GM04503 (cell line): ENCODE results near the gene SRGAP1.
A peak's percentile ranks its signal among the peaks of the same experiment; 100 is the strongest.

ENCODE experiments used
- DNase-seq: peaks from one replicate; pipeline ENCODE4 v3.0.0-alpha.2; 2012; ENCODE audit warnings: low read depth

SRGAP1 gene

DNA sequence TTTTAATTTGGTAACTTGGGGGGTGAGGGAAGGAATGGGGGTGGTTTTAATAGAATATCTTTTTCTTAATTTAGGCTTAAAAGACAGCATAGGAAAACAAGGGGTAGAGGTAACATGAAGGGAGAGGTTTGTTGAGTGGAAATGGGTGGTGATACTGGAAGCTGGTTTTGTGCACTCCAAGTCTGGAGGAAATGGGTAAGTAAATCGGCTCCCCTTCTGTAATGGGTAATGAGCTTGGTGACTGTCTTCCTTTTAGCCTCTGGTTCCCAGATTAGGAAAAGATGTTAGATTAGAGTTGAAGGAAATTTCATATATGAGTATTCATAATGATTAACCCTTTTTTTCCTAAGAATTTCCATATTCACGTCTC is 122.1 kb downstream of the SRGAP1 start:
- no peak for DNase-seq

DNA sequence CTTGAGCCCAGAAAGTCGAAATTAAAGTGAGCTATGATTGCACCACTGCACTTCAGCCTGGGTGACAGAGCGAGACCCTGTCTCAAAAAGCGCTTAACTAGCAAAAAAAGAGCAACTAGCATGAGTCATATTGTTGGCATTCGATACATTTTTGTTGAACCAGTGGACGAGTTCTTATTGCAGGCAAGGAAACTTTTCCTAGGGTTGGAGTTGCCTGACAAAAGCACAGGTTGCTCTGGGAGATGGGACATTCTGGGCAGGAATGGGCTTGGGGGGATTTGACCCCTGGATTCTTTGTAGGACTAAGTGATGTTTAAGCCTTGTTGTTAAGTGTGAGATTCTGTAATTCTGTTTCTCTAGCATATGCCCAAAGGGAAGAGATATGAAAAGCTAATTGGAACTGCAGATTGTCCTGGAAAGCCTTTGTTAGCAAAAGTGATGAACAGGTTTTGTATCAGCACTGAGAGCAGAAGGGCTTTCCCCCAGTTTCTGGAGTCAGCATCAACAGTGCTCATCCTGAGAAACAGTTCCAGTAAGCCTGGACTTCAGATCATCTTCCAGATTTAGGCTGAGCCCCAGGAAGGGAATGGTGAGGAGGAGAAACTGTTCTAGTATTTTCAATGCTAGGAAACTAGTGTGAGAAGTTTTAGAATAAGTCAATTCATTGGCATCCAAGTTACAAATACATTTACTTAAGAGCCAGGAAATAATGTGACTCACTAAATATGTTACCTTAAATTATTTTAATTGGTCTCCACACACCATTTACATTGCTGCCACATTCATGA is 123.1 kb downstream of the SRGAP1 start:
- DNase-seq, result no peak

DNA sequence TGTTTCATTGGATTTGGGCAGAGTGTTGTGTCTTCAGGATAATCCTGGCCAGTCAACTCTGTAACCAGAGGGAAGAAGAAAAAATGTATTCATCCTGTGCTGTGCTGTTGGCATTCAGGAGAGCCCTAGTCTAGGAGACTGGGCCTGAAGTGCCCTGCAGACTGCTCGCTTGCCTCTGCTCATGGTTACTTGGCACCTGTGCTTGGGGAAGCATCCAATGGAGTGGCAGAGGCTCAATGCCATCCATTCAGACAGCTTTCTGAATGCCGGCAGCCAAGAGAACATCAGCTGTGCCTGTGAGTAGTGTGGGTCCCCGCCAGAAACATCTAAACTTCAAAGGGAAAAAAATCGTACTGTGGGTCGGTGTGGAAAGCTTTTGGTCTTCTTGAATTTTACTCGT is 124.2 kb downstream of the SRGAP1 start:
- no peak for DNase-seq

DNA sequence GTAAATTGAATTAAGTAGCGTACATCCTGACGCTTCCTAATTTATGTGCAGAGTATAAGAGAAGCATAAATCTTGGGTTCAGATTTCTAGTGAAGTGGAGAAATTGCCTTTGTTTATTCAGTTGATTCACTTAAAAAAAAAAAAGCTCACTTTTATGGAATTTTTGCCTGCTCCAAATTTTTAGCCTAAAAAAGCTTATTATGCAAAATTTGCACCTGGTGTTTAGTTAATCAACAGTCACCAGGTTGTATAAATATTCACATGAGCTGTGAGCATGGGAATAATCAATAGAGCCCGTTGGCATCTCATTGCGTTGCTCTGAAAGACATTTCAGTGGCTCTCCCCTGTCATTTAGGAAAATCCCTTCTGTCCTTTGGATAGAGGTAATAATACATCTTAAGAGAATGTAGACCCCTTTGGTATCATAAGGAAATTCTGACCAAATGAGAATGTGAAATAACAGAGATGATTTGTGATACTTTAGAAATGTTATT is 132.4 kb downstream of the SRGAP1 start:
- DNase-seq, result no peak

DNA sequence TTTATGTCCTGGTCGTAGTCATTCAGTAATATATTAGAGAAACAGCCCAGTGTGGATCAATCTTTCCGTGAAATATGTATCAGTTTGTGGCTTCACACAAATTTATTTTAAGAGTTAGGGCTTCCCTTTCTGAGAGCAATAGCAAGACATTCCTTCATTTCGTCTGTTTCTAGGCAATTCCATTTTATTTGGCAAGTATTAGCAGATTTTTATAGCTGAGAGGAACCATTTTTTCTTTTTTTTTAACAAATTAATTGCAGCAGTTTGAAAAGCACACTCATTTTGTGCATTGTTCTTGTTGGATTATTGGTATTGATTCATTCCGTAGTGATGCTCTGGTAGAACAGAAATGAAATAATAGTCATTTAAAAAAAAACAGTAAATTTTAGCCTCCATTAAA is 132.9 kb downstream of the SRGAP1 start:
- DNase-seq, result no peak

DNA sequence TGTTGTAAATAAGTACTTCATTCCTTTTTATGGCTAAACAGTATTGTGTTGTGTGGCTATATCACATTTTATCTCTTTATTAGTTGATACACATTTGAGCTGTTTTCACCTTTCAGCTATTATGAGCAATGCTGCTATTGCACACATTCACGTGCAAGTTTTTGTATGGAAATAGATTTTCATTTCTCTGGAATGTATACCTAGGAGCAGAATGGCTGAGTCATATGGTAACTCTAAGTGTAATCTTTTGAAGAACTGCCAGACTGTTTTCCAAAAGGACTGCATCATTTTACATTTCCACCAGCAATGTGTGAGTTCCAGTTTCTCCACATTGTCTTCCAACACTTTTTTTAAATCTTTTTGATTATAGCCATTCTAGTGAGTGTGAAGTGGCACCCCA is 134.0 kb downstream of the SRGAP1 start:
- DNase-seq, result peak; percentile 69

DNA sequence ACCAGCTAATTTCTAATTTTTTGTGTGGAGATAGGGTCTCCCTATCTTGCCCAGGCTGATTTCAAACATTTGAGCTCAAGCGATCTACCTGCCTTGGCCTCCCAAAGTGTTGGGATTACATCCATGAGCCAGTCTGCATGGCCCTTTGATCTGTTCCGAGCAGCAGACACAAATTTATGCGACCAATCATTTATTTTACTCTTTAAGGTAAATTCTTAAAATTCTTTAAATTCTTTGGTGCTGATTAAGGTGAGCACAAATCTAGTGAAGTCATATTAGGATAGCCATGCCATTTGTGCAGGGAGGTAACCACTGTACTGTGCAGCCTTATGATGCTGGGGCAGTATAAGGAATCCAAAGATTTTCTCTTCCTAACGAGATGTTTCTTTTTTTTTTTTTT is 135.7 kb downstream of the SRGAP1 start:
- DNase-seq, result no peak

DNA sequence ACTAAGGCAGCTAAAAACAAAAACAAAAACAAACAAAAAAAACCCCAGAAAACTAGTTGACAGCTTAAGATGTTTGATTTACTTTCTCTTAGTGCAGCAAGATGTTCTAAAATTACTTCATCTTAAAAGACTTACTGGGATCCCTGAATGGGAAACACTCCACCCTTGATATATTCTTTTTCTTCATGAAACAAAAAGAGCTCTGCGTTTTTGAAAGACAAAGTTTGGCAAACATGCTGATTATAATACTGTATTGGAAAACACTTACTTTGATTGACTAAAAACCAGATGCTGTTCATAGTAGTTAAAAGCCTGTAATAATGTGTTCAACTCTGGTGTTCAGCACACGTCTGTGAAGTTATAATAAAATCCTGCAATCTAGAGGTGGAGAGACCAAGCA is 136.8 kb downstream of the SRGAP1 start:
- no peak for DNase-seq

DNA sequence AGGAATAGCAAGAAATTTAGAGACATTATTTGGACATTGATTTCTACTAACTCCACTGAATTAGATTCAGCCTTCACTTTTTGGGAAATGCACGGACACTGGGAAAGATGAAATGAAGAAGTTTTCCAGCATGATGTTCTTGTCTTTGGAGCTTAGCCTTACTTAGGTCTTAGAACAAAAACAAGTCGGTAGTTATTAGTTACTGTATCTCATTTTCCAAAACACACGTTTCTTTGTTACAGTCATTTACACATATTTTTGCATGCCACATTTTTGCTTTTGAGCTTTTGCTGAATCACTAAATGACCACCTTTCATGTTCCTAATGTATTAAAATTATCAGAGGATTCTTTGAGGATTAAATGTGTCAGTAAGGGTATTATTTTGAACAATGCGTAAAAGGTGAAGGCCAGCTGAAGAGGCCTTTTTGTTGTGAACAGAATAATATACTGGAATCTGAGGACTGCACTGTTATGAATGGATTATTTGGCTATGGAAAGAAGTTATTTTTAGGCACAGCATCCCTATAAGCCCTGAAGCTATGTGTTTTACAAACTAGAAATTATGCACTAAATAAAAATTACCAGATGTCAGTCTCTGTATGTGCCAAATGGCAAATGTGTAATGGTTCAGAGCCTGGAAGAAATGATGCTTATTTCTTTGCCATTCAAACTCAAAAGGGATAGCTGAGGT is 138.2 kb downstream of the SRGAP1 start:
- DNase-seq, result no peak

DNA sequence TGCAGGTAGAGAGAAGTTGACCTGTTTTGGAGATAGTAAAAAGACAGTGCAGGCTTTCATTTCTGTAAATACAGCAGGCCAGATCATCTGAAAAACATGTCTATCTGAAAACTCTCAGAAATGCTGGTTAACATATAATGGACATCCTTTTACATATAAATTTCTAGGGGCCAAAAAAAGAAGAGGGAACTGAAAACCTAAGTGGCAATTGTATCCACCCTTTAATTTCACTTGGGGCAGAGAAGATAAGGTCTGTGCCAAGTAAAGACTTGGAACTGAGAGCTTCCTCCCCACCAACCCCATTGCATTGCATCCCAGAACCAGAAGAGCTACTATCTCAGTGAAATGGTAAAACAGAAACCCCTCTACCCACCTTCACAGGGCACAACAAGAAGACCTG is 141.0 kb downstream of the SRGAP1 start:
- no peak for DNase-seq

DNA sequence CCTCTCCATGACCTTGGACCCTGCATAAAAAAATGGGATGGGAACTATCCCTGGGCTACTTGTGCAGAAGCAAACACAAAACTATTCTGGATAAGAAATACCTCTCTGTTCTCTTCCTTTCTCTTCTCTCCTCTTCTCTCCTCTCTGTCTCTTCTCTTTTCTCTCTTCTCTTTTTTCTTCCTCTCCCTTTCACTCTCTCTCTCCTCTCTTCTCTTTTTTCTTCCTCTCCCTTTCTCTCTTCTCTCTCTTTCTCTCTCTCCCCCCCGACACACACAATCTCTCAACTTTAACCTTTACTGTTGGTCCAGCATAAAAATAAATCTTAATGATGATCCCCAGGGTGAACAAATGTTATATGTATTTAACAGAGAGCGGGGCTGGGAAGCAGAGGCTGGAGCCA is 141.4 kb downstream of the SRGAP1 start:
- no peak for DNase-seq

DNA sequence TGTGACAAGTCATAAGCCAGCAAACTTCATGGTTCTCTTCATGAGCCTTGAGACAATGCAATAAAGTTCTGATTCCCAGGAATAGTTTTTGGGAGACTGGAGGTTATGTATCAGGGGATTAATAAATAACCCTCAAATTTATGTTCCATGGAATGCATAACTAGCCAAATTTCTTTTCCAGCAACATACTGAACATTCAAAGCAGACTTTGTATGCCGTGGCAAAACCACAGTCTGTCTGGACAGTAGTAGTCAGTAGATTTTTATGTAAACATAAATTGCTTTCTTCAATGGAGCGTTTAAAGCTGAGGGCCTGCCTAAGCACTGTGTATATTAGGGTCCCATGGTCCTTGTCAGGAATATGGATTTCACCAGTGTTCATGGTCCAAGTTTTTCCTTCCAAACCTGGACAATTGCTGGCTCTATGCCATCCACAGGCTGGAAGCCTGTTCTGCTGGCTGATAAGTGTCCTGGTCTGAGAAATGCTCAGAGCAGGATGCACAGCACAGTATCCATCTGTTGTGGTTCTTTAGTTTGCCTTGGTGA is 144.9 kb downstream of the SRGAP1 start:
- DNase-seq, result no peak

DNA sequence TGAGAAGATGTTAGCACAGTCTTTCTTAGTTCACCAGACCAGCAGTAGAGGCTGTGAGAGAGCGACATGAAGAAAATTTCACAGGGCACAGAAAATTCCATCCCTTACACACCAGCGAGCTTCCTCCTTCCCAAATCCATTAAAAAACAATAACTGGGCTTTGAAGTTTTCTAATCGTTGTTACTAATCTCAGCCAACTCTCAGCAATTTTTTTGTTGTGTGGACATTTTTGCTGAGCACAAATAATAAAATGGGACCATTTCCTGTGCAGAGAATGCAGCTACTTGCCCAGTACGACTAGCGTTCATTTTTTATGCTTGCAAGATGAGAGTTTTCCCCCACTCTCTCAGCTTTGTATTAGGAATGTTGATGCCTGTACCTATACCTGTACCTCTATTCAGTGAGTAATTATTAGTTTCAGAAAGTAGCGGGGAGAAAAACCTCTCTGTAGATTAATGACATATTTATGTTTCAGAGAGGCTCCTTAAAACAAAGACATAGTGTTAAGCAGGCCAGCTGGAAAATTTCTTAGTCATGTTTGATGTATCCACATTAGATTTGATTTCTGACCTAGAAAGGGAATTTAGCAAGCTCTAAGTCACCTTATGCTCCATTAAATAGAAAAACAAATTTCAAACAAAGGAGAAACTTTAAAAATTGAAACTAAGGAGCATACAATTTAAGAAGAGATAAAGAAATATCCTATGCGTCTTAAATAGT is 146.5 kb downstream of the SRGAP1 start:
- DNase-seq, result no peak

DNA sequence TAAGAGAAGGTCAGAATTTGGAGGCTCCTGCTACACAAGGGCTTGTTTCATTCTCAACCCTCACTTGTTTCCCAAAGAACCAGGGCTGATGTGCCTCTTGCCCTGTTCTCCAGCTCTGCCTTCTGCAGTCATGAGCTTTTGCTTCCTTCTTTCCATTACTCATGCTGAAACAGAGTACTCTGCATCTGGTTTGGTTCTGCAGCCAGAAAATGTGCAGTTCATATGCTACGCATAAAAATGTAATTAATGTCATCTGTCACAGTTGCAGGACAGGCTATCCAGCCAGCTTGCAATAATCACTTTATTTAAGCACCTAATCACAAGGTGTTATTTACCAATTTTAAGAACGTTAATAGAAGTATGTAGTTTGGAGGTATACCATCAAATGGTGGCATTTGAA is 150.2 kb downstream of the SRGAP1 start:
- DNase-seq, result no peak

DNA sequence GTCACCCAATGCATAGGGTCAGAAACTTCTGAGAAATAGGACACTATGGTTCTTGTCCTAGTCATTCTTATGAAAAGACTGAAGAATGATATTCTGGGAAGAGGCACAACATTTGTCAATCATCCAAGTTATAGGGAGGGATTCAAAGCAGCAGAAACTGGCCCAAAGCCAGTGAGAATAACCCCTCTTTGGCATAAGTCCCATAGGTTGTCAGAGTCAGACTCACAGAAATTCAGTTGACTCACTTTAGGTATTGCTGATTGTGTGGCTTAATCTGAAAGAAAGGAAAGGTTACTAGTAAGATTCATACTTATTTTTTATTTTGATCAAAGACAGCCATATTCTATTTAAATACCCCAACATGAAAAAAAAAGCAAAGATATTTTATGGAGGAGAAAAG is 151.0 kb downstream of the SRGAP1 start:
- DNase-seq, result no peak

DNA sequence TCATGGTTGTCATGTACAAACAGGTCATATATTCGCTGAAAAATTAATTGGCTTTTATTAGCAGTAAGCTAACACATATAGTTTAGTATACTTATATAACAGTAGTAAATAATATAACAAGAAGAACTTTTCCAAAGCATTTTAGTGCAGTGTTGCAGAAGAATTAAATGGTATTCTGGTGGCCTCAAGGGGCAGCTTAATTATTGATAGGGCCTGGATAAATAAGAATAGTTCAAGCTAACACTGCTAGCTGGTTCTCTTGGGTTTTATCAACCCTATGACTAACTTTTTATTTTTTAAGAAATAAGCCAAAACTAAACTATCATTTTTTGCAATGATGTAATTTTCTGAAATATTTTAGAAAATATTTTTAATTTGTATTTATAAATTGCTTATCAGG is 152.1 kb downstream of the SRGAP1 start:
- DNase-seq, result no peak

DNA sequence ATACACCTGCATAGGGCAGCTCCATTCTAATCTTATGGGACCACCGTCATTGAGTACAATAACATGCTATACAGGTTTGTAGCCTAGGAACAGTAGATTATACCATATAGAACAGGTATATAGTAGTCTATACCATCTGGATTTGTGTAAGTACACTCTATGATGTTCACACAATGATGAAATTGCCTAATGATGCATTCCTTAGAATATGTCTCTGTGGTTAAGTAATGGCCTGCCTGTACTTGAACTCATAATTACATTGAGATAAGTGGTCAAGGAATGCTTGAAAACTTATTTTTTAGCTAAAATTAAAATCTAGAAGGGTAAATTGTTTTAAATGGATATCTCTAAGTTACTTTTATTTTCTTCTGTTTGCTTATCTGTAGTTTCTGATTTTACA is 152.7 kb downstream of the SRGAP1 start:
- DNase-seq, result no peak

DNA sequence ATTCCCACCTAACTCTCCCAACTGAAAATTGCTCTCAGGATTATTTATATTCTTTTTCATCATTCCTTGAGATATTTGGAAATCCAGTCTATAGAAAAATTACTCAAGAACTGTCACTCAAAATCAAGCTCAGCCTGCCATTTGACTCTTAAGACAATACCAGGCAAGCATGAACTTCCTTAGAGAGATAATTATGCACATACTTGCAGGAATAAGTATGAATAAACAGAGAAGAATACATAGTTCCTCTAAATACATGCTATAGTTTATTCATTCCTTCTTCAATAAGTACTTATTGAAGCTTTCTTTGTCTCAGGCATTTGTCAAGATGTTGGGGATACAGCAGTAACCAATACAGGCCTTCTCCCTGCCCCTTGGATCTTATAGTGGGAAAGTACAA is 154.1 kb downstream of the SRGAP1 start:
- no peak for DNase-seq

DNA sequence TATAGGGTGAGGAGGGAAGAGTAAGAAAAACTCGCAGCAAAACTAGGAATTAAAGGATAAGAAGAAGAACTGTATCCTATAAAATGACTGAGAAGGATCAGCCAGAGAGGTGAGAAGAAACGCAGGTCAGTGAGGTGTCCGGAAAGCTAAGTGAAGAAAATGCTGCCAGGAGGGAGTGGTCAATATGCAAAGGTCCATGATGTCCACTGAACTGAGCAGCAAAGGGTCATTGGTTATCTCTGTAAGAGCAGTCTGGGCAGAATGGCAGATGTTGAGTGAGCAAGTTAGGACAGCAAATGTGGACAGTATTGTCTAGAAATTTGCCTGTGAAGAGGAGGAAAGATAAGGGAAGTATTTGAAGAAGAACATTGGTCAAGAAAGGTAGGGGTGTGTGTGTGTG is 155.4 kb downstream of the SRGAP1 start:
- no peak for DNase-seq

DNA sequence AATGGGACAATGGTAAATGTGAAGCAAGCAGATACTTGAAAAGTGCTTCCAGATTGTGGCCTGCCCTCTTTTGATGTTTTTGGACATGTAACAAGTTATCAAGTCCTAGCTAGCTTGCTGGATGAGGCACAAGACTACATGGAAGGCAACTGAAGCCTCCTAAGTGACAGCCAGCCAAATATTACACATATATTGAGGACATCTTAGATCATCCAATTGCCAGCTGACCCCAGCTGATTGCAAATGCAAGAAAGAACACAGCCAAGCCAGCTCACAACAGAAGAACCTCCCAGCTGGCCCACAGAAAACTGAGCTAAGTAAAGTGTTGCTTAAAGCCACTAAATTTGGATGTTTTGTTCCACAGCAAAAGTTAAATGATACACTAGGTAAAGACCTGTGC is 156.9 kb downstream of the SRGAP1 start:
- no peak for DNase-seq

DNA sequence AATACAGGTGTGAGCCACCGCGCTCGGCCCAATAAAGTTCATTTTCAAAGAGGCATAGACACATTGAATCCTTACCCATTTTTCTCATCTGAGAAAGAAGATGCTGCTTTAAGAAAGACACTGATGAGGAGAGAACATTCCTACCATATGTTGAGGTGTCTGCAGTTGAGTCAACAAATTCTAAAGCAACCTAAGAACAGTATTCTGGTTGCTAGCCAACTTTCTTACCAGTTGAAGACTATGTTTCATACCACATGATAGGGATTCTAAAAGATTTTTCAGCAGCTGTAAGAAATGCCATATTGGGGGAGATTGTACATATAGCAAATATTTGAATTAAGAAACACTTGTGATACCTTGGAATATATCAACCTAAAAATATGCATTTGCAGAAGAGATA is 160.1 kb downstream of the SRGAP1 start:
- no peak for DNase-seq

DNA sequence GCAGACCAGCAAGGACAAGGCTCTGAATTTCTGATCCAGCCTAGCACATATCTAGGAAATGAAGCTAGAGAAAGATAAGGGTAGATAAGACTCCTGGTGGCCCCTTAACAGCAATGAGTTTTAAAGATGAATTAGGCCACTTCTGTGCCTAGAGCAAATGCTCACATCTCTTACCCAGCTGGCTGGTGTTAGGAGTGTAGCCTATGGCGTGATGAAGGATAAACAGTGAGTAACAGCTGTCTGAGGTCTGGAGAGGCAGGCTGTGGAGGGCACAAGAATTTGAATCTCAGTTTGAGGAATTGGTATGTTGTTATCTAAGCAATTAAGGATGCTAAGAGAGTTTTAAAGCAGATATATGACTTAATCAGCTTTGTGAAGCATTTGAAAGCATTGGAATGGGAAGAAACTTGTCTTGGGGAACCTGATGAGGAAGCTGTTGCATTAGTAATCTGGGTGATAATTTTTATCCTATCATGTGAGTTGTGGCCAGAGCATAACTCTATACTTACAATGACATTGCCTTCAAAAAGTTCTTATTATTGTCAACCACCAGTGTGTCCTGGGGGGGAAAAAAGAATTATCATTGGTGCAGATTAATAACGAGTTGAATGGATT is 161.8 kb downstream of the SRGAP1 start:
- DNase-seq, result no peak
